ENCODE data around the gene TSN.
"Not testable (repeated sequence)": the region's sequence is repeated elsewhere in the genome, so short reads cannot be mapped to it uniquely, and the experiment has no call there.

Gene TSN

GRCh38 chr2:121755237-121756111 is at the start of gene TSN:
TSN (plus strand) TSS chr2:121755651; CDS start chr2:121755780, 129 bp downstream.
- DNase-seq (ENCODE audit: low read depth in 2 of 2), result peak; percentile 90 to 93

GRCh38 chr2:121705958-121706357 is 49.5 kb upstream of the TSN start:
- DNase-seq (ENCODE audit: low read depth in 2 of 2), result no peak

GRCh38 chr2:121707344-121707919 is 48.0 kb upstream of the TSN start:
- no peak for DNase-seq (ENCODE audit: low read depth in 2 of 2)

- no peak for DNase-seq (ENCODE audit: low read depth in 2 of 2)
Observed at GRCh38 chr2:121707920-121708361, 47.5 kb upstream of the TSN start.

- no peak for DNase-seq (ENCODE audit: low read depth in 2 of 2)
Observed at GRCh38 chr2:121709776-121710469, 45.5 kb upstream of the TSN start.

GRCh38 chr2:121710470-121711170 is 44.8 kb upstream of the TSN start:
- no peak for DNase-seq (ENCODE audit: low read depth in 2 of 2)

- DNase-seq (ENCODE audit: low read depth in 2 of 2), result not testable (repeated sequence)
Observed at GRCh38 chr2:121711481-121711880, 44.0 kb upstream of the TSN start.

- no peak for DNase-seq (ENCODE audit: low read depth in 2 of 2)
Observed at GRCh38 chr2:121716126-121716525, 39.3 kb upstream of the TSN start.

GRCh38 chr2:121717529-121717928 is 37.9 kb upstream of the TSN start:
- DNase-seq (ENCODE audit: low read depth in 2 of 2), result no peak

GRCh38 chr2:121721926-121722325 is 33.5 kb upstream of the TSN start:
- DNase-seq (ENCODE audit: low read depth in 2 of 2), result no peak

- DNase-seq (ENCODE audit: low read depth in 2 of 2), result no peak
Observed at GRCh38 chr2:121722479-121722878, 33.0 kb upstream of the TSN start.

- no peak for DNase-seq (ENCODE audit: low read depth in 2 of 2)
Observed at GRCh38 chr2:121723316-121723715, 32.1 kb upstream of the TSN start.

GRCh38 chr2:121727332-121727731 is 28.1 kb upstream of the TSN start:
- DNase-seq (ENCODE audit: low read depth in 2 of 2), result no peak

GRCh38 chr2:121727950-121728349 is 27.5 kb upstream of the TSN start:
- DNase-seq (ENCODE audit: low read depth in 2 of 2), result no peak

GRCh38 chr2:121731366-121731765 is 24.1 kb upstream of the TSN start:
- DNase-seq (ENCODE audit: low read depth in 2 of 2), result no peak

- DNase-seq (ENCODE audit: low read depth in 2 of 2), result not testable (repeated sequence)
Observed at GRCh38 chr2:121734544-121734943, 20.9 kb upstream of the TSN start.

GRCh38 chr2:121735518-121736074 is 19.9 kb upstream of the TSN start:
- no peak for DNase-seq (ENCODE audit: low read depth in 2 of 2)

GRCh38 chr2:121736140-121736461 is 19.4 kb upstream of the TSN start:
- DNase-seq (ENCODE audit: low read depth in 2 of 2), result no peak

- DNase-seq (ENCODE audit: low read depth in 2 of 2), result peak; percentile 100
Observed at GRCh38 chr2:121736462-121737336, 18.8 kb upstream of the TSN start, which contains the start of gene NIFK. NIFK (minus strand) TSS chr2:121736875; CDS start chr2:121736850, 25 bp downstream.

- no peak for DNase-seq (ENCODE audit: low read depth in 2 of 2)
Observed at GRCh38 chr2:121740973-121741372, 14.5 kb upstream of the TSN start.

- no peak for DNase-seq (ENCODE audit: low read depth in 2 of 2)
Observed at GRCh38 chr2:121741450-121741849, 14.0 kb upstream of the TSN start.
